Activated CD4-positive, alpha-beta T cell treated with anti-CD3 and anti-CD28 coated beads, Interleukin-2, amount 10 ng/mL, durations not matched to agents 7 days and 5 days (primary cell): ENCODE measurements around the gene PEMT. TPM values are rescaled to one million over a fixed set of nuclear protein-coding genes. Genes with fewer than 3 reads are reported as not detected.

Experiments
- CTCF ChIA-PET: fragments of 350-600 bp; sonication (Branson Sonifier 250); formaldehyde crosslinking; loops from one replicate; lab custom pipeline; 2021; ENCODE audit warnings: antibody characterized with exemption; lab: Charles Lee
- POLR2A ChIA-PET: fragments of 350-600 bp; sonication (Branson Sonifier 250); formaldehyde crosslinking; loops from one replicate; lab custom pipeline; 2021; ENCODE audit warnings: antibody characterized with exemption; lab: Charles Lee
- DNase-seq: peaks from one replicate; pipeline ENCODE4 v3.0.0-alpha.2; 2020
- H3K27ac Mint-ChIP-seq: one replicate; pipeline ENCODE4 v1.8.0; 2021; ENCODE audit warnings: mild to moderate bottlenecking, moderate library complexity, mixed read lengths
- H3K27me3 Mint-ChIP-seq: one replicate; pipeline ENCODE4 v1.8.0; 2021; ENCODE audit warnings: mixed read lengths
- H3K36me3 Mint-ChIP-seq: one replicate; pipeline ENCODE4 v1.8.0; 2021; ENCODE audit warnings: low read depth, mixed read lengths
- H3K4me1 Mint-ChIP-seq: one replicate; pipeline ENCODE4 v1.8.0; 2021; ENCODE audit warnings: mixed read lengths
- H3K4me3 Mint-ChIP-seq: one replicate; pipeline ENCODE4 v1.8.0; 2021; ENCODE audit warnings: mild to moderate bottlenecking, moderate library complexity, mixed read lengths
- H3K9me3 Mint-ChIP-seq: one replicate; pipeline ENCODE4 v1.8.0; 2021; ENCODE audit warnings: mixed read lengths
- total RNA-seq, 2 experiments: library from RNA; stranded (reverse); gene quantifications; one replicate each; pipeline ENCODE4 v1.2.3, GENCODE V29; 2021

The PEMT gene
- total RNA-seq, 2 experiments from 2014 or later = 10.8 to 17.3 TPM

- H3K27ac Mint-ChIP-seq = no peak overlapping the region
- CTCF ChIA-PET = interaction anchor here (0.9 kb wide), 1 partner anchor 92 kb away, joined by 3 read pairs; no protein-coding TSS in a partner anchor
- H3K4me1 Mint-ChIP-seq = no peaks in the 10 kb centered on the region
- peaks cover 4% of the 10 kb centered on the region for H3K9me3 Mint-ChIP-seq
- POLR2A ChIA-PET = no interaction called here
- H3K4me3 Mint-ChIP-seq = no peak overlapping the region
- H3K27me3 Mint-ChIP-seq = peaks cover 1% of the 10 kb centered on the region
- peaks cover 3% of the 10 kb centered on the region for H3K36me3 Mint-ChIP-seq
- DNase-seq = no peak
Observed at GRCh38 chr17:17460038-17460437, 131.5 kb downstream of the PEMT start.

GRCh38 chr17:17457680-17458079 is 133.8 kb downstream of the PEMT start:
- ChIA-PET POLR2A (no interaction called here), CTCF (no interaction called here)
- peaks cover 3% of the 10 kb centered on the region for H3K36me3 Mint-ChIP-seq
- H3K4me1 Mint-ChIP-seq = no peaks in the 10 kb centered on the region
- H3K4me3 Mint-ChIP-seq = no peak overlapping the region
- no peaks in the 10 kb centered on the region for H3K27me3 Mint-ChIP-seq
- no peak for DNase-seq
- no peak overlapping the region for H3K27ac Mint-ChIP-seq
- peaks cover 4% of the 10 kb centered on the region for H3K9me3 Mint-ChIP-seq

GRCh38 chr17:17456251-17456650 is 135.3 kb downstream of the PEMT start:
- H3K9me3 Mint-ChIP-seq = peaks cover 4% of the 10 kb centered on the region
- no peak overlapping the region for H3K27ac Mint-ChIP-seq
- ChIA-PET POLR2A (no interaction called here), CTCF (interaction anchor here (0.8 kb wide), 1 partner anchor 10 kb away, joined by 3 read pairs; no protein-coding TSS in a partner anchor)
- no peaks in the 10 kb centered on the region for H3K27me3 Mint-ChIP-seq
- H3K4me1 Mint-ChIP-seq = no peaks in the 10 kb centered on the region
- peaks cover 3% of the 10 kb centered on the region for H3K36me3 Mint-ChIP-seq
- no peak overlapping the region for H3K4me3 Mint-ChIP-seq
- DNase-seq = no peak

Other genes with a start within 250 kb of the PEMT start
- 10 to 100 TPM; 14.3 to 14.6 TPM for gene MED9, start 114.7 kb downstream of the PEMT start, total RNA-seq
- under 1 TPM; 0.29 to 0.42 TPM for gene RASD1, start 95.3 kb downstream of the PEMT start, total RNA-seq
- gene RAI1, start 89.8 kb upstream of the PEMT start, total RNA-seq = 10 to 100 TPM; 18.1 to 18.5 TPM
- gene SREBF1, start 245.3 kb upstream of the PEMT start, total RNA-seq = 100 to 1,000 TPM; 175 to 176 TPM